GM21576 (cell line): Measurements from ENCODE around the gene PRDM10.

Source experiments
- ATAC-seq: cut with Tn5 transposase; IDR thresholded peaks from one replicate; pipeline ENCODE4 v1.9.1; 2021; ENCODE audit warnings: mild to moderate bottlenecking, moderate library complexity; ENCODE audit not compliant: unreplicated experiment

PRDM10 gene

DNA sequence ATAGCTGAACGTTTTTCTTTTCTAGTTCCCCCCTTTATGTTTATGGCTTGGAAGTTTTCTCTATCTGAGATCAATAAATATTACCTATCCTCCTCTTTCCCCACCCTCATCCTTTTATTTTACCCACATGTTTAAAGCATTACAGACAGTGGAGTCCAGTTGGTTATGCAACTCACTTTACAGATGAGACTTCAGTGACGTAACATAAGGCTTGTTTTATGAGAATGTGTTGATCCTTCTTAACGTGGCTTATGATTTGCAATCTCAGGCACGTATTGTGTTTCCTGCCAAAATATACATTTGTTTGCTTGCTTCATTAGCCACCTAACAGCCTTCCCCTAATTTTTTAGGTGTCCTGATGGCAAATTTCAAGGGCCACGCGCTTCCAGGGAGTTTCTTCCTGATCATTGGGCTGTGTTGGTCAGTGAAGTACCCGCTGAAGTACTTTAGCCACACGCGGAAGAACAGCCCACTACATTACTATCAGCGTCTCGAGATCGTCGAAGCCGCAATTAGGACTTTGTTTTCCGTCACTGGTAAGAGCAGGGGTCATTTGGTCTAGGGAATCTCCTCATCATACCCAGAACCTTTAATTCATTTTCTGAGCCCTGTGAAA, 150.4 kb downstream of the PRDM10 start:
- ATAC-seq = no peak
